Stomach (tissue), 9 donors: ENCODE measurements around the gene TIMM8B. TPM values are rescaled to one million over a fixed set of nuclear protein-coding genes. Genes with fewer than 3 reads are reported as not detected.

Source experiments
- DNase-seq, 2 donors: peaks; one replicate each; pipeline versions ENCODE4 v3.0.0 to v3.0.0-alpha.2; 2013 to 2019
- H3K27ac ChIP-seq, 5 donors: fragments of 200-600 bp in 4 of 5; sonication (generic) in 4 of 5; one replicate each; pipeline ENCODE4 v1.5.1; 2013 to 2019; ENCODE audit warnings: mild to moderate bottlenecking in 1 of 5, moderate library complexity in 1 of 5
- H3K27me3 ChIP-seq, 3 donors: fragments of 200-600 bp; sonication (generic); one replicate each; pipeline ENCODE4 v1.5.1; 2017 to 2019; ENCODE audit warnings: mixed run types in 1 of 3
- H3K36me3 ChIP-seq, 4 donors: fragments of 200-600 bp; sonication (generic); 1 replicate in 3 of 4; 2 replicates in 1 of 4; pipeline ENCODE4 v1.5.1; 2016 to 2019
- H3K4me1 ChIP-seq, 4 donors: fragments of 200-600 bp; sonication (generic); one replicate each; pipeline ENCODE4 v1.5.1; 2016 to 2019
- H3K4me3 ChIP-seq, 4 donors: fragments of 200-600 bp; sonication (generic) in 3 of 4; one replicate each; pipeline ENCODE4 v1.5.1; 2016 to 2019; ENCODE audit warnings: mild to moderate bottlenecking in 1 of 4
- H3K9me3 ChIP-seq, 4 donors: fragments of 200-600 bp; sonication (generic); one replicate each; pipeline ENCODE4 v1.5.1; 2016 to 2019
- CTCF ChIP-seq, 7 experiments: fragments of 450-650 bp in 4 of 7; fragments of 200-600 bp in 3 of 7; sonication (generic) in 3 of 7; IDR thresholded peaks; one replicate each; pipeline ENCODE4 v1.5.1; 2016 to 2019; ENCODE audit warnings: antibody characterized with exemption in 7 of 7, control low read depth in 2 of 7, mild to moderate bottlenecking in 1 of 7
- EP300 ChIP-seq: sonication (generic); formaldehyde crosslinking; IDR thresholded peaks from one replicate; pipeline ENCODE4 v1.6.1; 2017; ENCODE audit warnings: antibody characterized with exemption
- POLR2A ChIP-seq, 4 donors: fragments of 450-650 bp; IDR thresholded peaks; one replicate each; pipeline ENCODE4 v1.6.1; 2016; ENCODE audit warnings: antibody characterized with exemption in 4 of 4, control low read depth in 2 of 4, mild to moderate bottlenecking in 1 of 4, moderate library complexity in 1 of 4
- POLR2AphosphoS5 ChIP-seq, 3 donors: sonication (generic); formaldehyde crosslinking; IDR thresholded peaks; one replicate each; pipeline ENCODE4 v1.6.1; 2016; ENCODE audit warnings: antibody characterized with exemption in 3 of 3
- WGBS, 5 donors: extraction: QIAGEN DNeasy Blood & Tissue Kit in 3 of 5; methylation state at CpG; one replicate each; pipeline versions ENCODE4 v1.1.5 to v1.1.7; 2013 to 2018; 5-methylcytosine and 5-hydroxymethylcytosine counted together
- intact Hi-C: fragments of 100-400 bp; cut with DNase I; formaldehyde crosslinking; loops from one replicate; pipeline ENCODE4 v1.15.1; 2023; ENCODE audit warnings: low total_unique reads
- polyA plus RNA-seq, 3 donors: library from polyadenylated mRNA; stranded (reverse); fragments of 200-250 nt; gene quantifications; one replicate each; pipeline ENCODE4 v1.2.3, GENCODE V29; 2013
- total RNA-seq, 5 donors: library from RNA; depleted of rRNA; stranded (reverse); fragments of >200 nt; gene quantifications; one replicate each; pipeline versions ENCODE4 v1.1.0 to v1.2.3, GENCODE V29; 2014 to 2016
- donor health status: healthy with polysubstance abuse.
- donor health status: Bipolar disorder and iron deficiency.
- donor health status: healthy.

The TIMM8B gene
- total and polyA plus RNA-seq, 8 donors: 13.9 to 126 (median 66.0) TPM

GRCh38 chr11:112085822-112086421 lies 634 bp downstream of the TIMM8B start:
- intact Hi-C loops: no loop called here
- peaks cover 33 to 76% (median 74%) of the 10 kb centered on the region in 4 donors for H3K36me3 ChIP-seq
- H3K4me1 ChIP-seq: peaks cover 30 to 48% (median 40%) of the 10 kb centered on the region in 4 donors
- peak overlapping the region; percentile 79 to 86 (median 84) for H3K27ac ChIP-seq
- WGBS, 5 donors: 2 to 4% (median 3%) methylated on average over 19 of the region's 19 CpGs
- DNase-seq: peak in 1 of 2 donors; percentile 67
- no peaks in the 10 kb centered on the region for H3K9me3 ChIP-seq
- TF ChIP-seq POLR2A (IDR thresholded peaks at IDR 0.05) (no peak), EP300 (no peak), CTCF (IDR thresholded peaks at IDR 0.05) (no peak), POLR2AphosphoS5 (IDR thresholded peaks at IDR 0.05) (no peak)
- peak overlapping the region; percentile 73 to 94 (median 82) for H3K4me3 ChIP-seq
- no peaks in the 10 kb centered on the region for H3K27me3 ChIP-seq

GRCh38 chr11:112082729-112083128 lies 3.8 kb downstream of the TIMM8B start:
- H3K9me3 ChIP-seq: no peaks in the 10 kb centered on the region
- intact Hi-C loops: no loop called here
- TF ChIP-seq POLR2A (IDR thresholded peaks at IDR 0.05): no peak
- no peak for TF ChIP-seq EP300
- no peak for TF ChIP-seq CTCF (IDR thresholded peaks at IDR 0.05)
- no peak for TF ChIP-seq POLR2AphosphoS5 (IDR thresholded peaks at IDR 0.05)
- no peak overlapping the region for H3K27ac ChIP-seq
- WGBS, 5 donors: 61 to 78% (median 69%) methylated on average over 4 of the region's 4 CpGs
- H3K4me1 ChIP-seq: peaks cover 13 to 18% (median 18%) of the 10 kb centered on the region in 4 donors
- DNase-seq: no peak
- H3K36me3 ChIP-seq: peaks cover 45 to 76% (median 75%) of the 10 kb centered on the region in 4 donors
- H3K27me3 ChIP-seq: no peaks in the 10 kb centered on the region
- no peak overlapping the region for H3K4me3 ChIP-seq

- H3K4me1 ChIP-seq: peaks cover 9 to 36% (median 20%) of the 10 kb centered on the region in 4 donors
- no peaks in the 10 kb centered on the region for H3K9me3 ChIP-seq
- H3K36me3 ChIP-seq: peaks cover 9 to 38% (median 36%) of the 10 kb centered on the region in 4 donors
- peak; percentile 82 to 93 for DNase-seq
- H3K27me3 ChIP-seq: no peaks in the 10 kb centered on the region
- peak within 1 kb of the TSS; percentile 85 to 96 (median 91) for H3K27ac ChIP-seq
- WGBS, 5 donors: 0 to 1% (median 0%) methylated on average over 39 to 43 of the region's 43 CpGs
- H3K4me3 ChIP-seq: peak within 1 kb of the TSS; percentile 69 to 98 (median 86)
- TF ChIP-seq CTCF (IDR thresholded peaks at IDR 0.05) (peak in 1 of 7 experiments; percentile 26), POLR2AphosphoS5 (IDR thresholded peaks at IDR 0.05) (peak in 2 of 3 donors; percentile 43 to 80), POLR2A (IDR thresholded peaks at IDR 0.05) (no peak)
- intact Hi-C loops: no loop called here
Observed at GRCh38 chr11:112073941-112074811, 12.4 kb downstream of the TIMM8B start, which contains the start of the genes NKAPD1 and PIH1D2. TSS of gene NKAPD1 (plus strand) at chr11:112074299. CDS start at chr11:112075575, 1,276 bp downstream. TSS of gene PIH1D2 (minus strand) at chr11:112074017. CDS start at chr11:112073174, 843 bp downstream.

GRCh38 chr11:112062923-112063322 lies 23.6 kb downstream of the TIMM8B start:
- H3K27ac ChIP-seq: no peak overlapping the region
- no peak for DNase-seq
- H3K27me3 ChIP-seq: no peaks in the 10 kb centered on the region
- no peak for TF ChIP-seq POLR2AphosphoS5 (IDR thresholded peaks at IDR 0.05)
- TF ChIP-seq CTCF (IDR thresholded peaks at IDR 0.05): no peak
- no peak for TF ChIP-seq POLR2A (IDR thresholded peaks at IDR 0.05)
- TF ChIP-seq EP300: no peak
- no peak overlapping the region for H3K4me3 ChIP-seq
- intact Hi-C loops: no loop called here
- H3K36me3 ChIP-seq: peaks cover 28 to 59% (median 56%) of the 10 kb centered on the region in 4 donors
- H3K9me3 ChIP-seq: no peaks in the 10 kb centered on the region
- no peaks in the 10 kb centered on the region for H3K4me1 ChIP-seq
- 76 to 91% (median 81%) methylated on average over 1 of the region's 1 CpG for WGBS, 5 donors
